Smooth muscle cell (in vitro differentiated cells): Measurements from ENCODE around the gene UBE2N. TPM values are rescaled to one million over a fixed set of nuclear protein-coding genes. Genes with fewer than 3 reads are reported as not detected.

Experiments used
- DNase-seq: peaks from one replicate; lab custom pipeline; 2025; ENCODE audit not compliant: unreplicated experiment; lab: John Stamatoyannopoulos, UW
- H2AFZ ChIP-seq: fragments of 200-600 bp; sonication (generic); 2 replicates; pipeline ENCODE4 v1.6.0; 2016; ENCODE audit warnings: antibody characterized with exemption, low read depth, mild to moderate bottlenecking
- H3F3A ChIP-seq: fragments of 200-600 bp; sonication (generic); 2 replicates; pipeline ENCODE4 v1.6.0; 2017; ENCODE audit warnings: antibody characterized with exemption, low read depth
- H3K27ac ChIP-seq: fragments of 200-600 bp; sonication (generic); 2 replicates; pipeline ENCODE4 v1.5.1; 2016; ENCODE audit warnings: low read depth, mild to moderate bottlenecking
- H3K27me3 ChIP-seq: fragments of 200-600 bp; sonication (generic); 2 replicates; pipeline ENCODE4 v1.6.1; 2016; ENCODE audit warnings: low read depth, mild to moderate bottlenecking
- H3K36me3 ChIP-seq: fragments of 200-600 bp; sonication (generic); 2 replicates; pipeline ENCODE4 v1.5.1; 2016; ENCODE audit warnings: low read depth
- H3K4me1 ChIP-seq: fragments of 200-600 bp; sonication (generic); 2 replicates; pipeline ENCODE4 v1.5.1; 2016; ENCODE audit warnings: low read depth
- H3K4me2 ChIP-seq: fragments of 200-600 bp; sonication (generic); 2 replicates; pipeline ENCODE4 v1.6.0; 2016; ENCODE audit warnings: mild to moderate bottlenecking
- H3K4me3 ChIP-seq: fragments of 200-600 bp; sonication (generic); 2 replicates; pipeline ENCODE4 v1.5.1; 2016; ENCODE audit warnings: mild to moderate bottlenecking
- H3K79me2 ChIP-seq: fragments of 200-600 bp; sonication (generic); 2 replicates; pipeline ENCODE4 v1.6.0; 2016; ENCODE audit warnings: low read depth, mild to moderate bottlenecking
- H3K9ac ChIP-seq: fragments of 200-600 bp; sonication (generic); 2 replicates; pipeline ENCODE4 v1.6.0; 2016; ENCODE audit warnings: low read depth
- H3K9me3 ChIP-seq: fragments of 200-600 bp; sonication (generic); replicated peaks from 2 replicates; pipeline ENCODE4 v1.5.1; 2016; ENCODE audit warnings: low read depth
- H4K20me1 ChIP-seq: fragments of 200-600 bp; sonication (generic); 2 replicates; pipeline ENCODE4 v1.6.0; 2016; ENCODE audit warnings: low read depth
- WGBS: methylation state at CpG from one replicate; pipeline ENCODE4 v1.1.7; 2016; ENCODE audit warnings: low lambda C conversion rate; 5-methylcytosine and 5-hydroxymethylcytosine counted together
- polyA plus RNA-seq: library from polyadenylated mRNA; unstranded; fragments of >200 nt; fragmentation: Nextera tagmentation; extraction: Ambion mirVana; gene quantifications from 2 replicates; pipeline ENCODE4 v1.2.1, GENCODE V29; 2016
- total RNA-seq: library from RNA; depleted of rRNA; stranded (reverse); fragments of >200 nt; gene quantifications from 2 replicates; pipeline ENCODE4 v1.2.3, GENCODE V29; 2014
- TF ChIP-seq, protein P1 (sequence below): fragments of 200-600 bp; sonication (generic); IDR thresholded peaks from 2 replicates; pipeline ENCODE4 v1.5.1; 2017; ENCODE audit warnings: borderline replicate concordance, mild to moderate bottlenecking, antibody characterized with exemption; ENCODE audit not compliant: insufficient read depth, poor library complexity, severe bottlenecking

The UBE2N gene
- total and polyA plus RNA-seq, 2 experiments from 2014 or later = 61.3 to 111 TPM

DNA sequence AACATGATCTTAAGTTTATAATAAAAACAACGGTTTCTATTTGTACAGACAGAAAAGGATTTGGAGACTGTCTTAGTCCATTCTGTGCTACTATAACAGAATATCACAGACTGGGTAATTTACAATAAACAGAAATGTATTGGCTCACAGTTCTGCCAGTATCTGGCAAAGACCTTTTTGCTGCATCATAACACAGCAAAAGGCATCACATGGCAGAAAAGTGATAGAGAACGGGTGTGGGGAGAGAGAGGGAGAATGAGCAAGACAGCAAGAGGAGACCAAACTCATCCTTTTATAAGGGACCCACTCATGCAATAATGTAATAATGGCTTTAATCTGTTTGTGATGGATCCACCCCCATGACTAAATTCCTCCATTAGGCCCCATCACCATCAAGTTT, 81.1 kb downstream of the UBE2N start:
- no peaks in the 10 kb centered on the region for H3K27me3 ChIP-seq
- H3K27ac ChIP-seq = no peak overlapping the region
- H3K9me3 ChIP-seq = no peaks in the 10 kb centered on the region
- no peaks in the 10 kb centered on the region for H3F3A ChIP-seq
- no peak overlapping the region for H2AFZ ChIP-seq
- no peaks in the 10 kb centered on the region for H3K36me3 ChIP-seq
- H3K4me2 ChIP-seq = no peak overlapping the region
- WGBS = 91% methylated on average over 2 of the region's 2 CpGs
- H3K9ac ChIP-seq = no peak overlapping the region
- H4K20me1 ChIP-seq = no peaks in the 10 kb centered on the region
- DNase-seq = no peak
- TF ChIP-seq, protein P1, sequence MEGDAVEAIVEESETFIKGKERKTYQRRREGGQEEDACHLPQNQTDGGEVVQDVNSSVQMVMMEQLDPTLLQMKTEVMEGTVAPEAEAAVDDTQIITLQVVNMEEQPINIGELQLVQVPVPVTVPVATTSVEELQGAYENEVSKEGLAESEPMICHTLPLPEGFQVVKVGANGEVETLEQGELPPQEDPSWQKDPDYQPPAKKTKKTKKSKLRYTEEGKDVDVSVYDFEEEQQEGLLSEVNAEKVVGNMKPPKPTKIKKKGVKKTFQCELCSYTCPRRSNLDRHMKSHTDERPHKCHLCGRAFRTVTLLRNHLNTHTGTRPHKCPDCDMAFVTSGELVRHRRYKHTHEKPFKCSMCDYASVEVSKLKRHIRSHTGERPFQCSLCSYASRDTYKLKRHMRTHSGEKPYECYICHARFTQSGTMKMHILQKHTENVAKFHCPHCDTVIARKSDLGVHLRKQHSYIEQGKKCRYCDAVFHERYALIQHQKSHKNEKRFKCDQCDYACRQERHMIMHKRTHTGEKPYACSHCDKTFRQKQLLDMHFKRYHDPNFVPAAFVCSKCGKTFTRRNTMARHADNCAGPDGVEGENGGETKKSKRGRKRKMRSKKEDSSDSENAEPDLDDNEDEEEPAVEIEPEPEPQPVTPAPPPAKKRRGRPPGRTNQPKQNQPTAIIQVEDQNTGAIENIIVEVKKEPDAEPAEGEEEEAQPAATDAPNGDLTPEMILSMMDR = no peak
- no peaks in the 10 kb centered on the region for H3K4me1 ChIP-seq
- no peak overlapping the region for H3K4me3 ChIP-seq
- no peaks in the 10 kb centered on the region for H3K79me2 ChIP-seq

DNA sequence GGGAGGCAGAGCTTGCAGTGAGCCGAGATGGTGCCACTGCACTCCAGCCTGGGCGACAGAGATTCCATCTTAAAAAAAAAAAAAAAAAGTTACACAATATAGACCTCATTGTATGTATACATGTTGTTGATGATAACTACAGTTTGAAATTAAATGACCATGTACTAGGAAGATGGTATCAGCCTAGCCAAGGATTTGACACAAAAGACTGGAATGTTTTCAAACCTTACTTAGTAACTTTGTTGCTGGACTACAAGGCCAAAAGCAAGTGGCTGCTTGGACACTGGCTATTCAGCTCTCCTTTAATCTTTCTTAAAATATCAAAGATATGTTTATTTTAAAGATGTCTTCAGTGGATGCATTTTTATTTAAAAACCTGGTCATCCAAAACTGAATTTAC, 82.9 kb downstream of the UBE2N start:
- Histone ChIP-seq H3K4me1 (no peaks in the 10 kb centered on the region), H3K27ac (no peak overlapping the region), H3K4me2 (no peak overlapping the region), H3K27me3 (no peaks in the 10 kb centered on the region), H3K4me3 (no peak overlapping the region), H2AFZ (no peak overlapping the region), H3K9ac (no peak overlapping the region), H3F3A (no peaks in the 10 kb centered on the region), H3K79me2 (no peaks in the 10 kb centered on the region), H3K9me3 (no peaks in the 10 kb centered on the region), H4K20me1 (no peaks in the 10 kb centered on the region), H3K36me3 (no peaks in the 10 kb centered on the region)
- TF ChIP-seq, protein P1 = no peak
- WGBS = 100% methylated on average over 2 of the region's 2 CpGs
- no peak for DNase-seq

DNA sequence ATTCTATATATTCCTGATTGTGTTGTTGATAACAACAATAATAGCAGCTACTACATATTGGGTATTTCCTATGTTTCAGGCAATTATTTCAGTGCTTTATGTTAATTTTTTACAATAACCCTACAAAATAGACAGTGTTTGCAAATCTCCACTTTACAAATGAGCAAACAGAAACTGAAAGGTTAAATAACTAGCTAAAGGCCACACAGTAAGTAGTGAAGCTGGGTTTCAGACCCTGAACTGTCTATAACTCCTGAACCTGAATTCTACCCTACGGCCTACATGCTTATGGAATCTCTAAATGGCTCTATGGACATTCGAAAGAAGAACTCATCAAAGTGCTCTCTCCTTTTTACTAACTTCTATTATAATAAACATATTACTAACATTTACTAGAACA, 83.7 kb downstream of the UBE2N start:
- Histone ChIP-seq H4K20me1 (no peaks in the 10 kb centered on the region), H3K36me3 (no peaks in the 10 kb centered on the region), H3K9me3 (no peaks in the 10 kb centered on the region), H3K9ac (no peak overlapping the region), H3K4me3 (no peak overlapping the region), H3K27me3 (no peaks in the 10 kb centered on the region), H3K4me1 (no peaks in the 10 kb centered on the region), H3F3A (no peaks in the 10 kb centered on the region), H3K79me2 (no peaks in the 10 kb centered on the region), H3K27ac (no peak overlapping the region), H2AFZ (no peak overlapping the region), H3K4me2 (no peak overlapping the region)
- no peak for DNase-seq
- TF ChIP-seq, protein P1 = no peak
- 95% methylated on average over 2 of the region's 2 CpGs for WGBS

DNA sequence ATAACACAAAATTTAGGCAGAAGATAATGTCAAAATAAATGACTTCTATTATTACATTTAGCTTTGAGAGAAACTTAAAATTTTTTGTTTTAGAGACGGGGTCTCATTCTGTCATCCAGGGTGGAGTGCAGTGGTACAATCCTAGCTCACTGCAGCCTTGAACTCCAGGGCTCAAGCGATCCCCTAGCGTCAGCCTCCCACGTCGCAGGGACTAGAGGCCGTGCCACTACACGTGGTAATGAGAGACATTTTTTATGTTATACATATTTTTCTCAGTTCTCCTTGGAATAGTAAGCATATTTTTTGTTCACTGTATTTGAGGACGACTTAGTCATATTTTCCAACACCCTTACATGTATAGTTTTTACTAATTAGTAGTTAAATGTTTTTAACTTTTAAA, 85.5 kb downstream of the UBE2N start:
- Histone ChIP-seq H3K27me3 (no peaks in the 10 kb centered on the region), H3K4me2 (no peak overlapping the region), H2AFZ (no peak overlapping the region), H3K4me1 (no peaks in the 10 kb centered on the region), H3K36me3 (no peaks in the 10 kb centered on the region), H3F3A (no peaks in the 10 kb centered on the region), H3K4me3 (no peak overlapping the region), H3K9ac (no peak overlapping the region), H3K9me3 (no peaks in the 10 kb centered on the region), H3K27ac (no peak overlapping the region), H3K79me2 (no peaks in the 10 kb centered on the region), H4K20me1 (no peaks in the 10 kb centered on the region)
- no peak for DNase-seq
- WGBS = 87% methylated on average over 8 of the region's 8 CpGs
- TF ChIP-seq, protein P1 = no peak
